Astrocyte (in vitro differentiated cells and primary cell): ENCODE measurements around the gene TEX2.

Source experiments
- CTCF ChIP-seq: IDR thresholded peaks from 2 replicates; pipeline ENCODE4 v1.5.1; 2011; ENCODE audit warnings: low read depth, mild to moderate bottlenecking, inconsistent platforms, low read length, moderate library complexity; ENCODE audit not compliant: insufficient read depth
- EZH2 ChIP-seq: IDR thresholded peaks from 2 replicates; pipeline ENCODE4 v1.6.1; 2012; ENCODE audit warnings: mild to moderate bottlenecking, low read length, inconsistent platforms; ENCODE audit not compliant: insufficient read depth

GRCh38 chr17:64225410-64225809 is 37.6 kb downstream of the TEX2 start:
- no peak for TF ChIP-seq CTCF
- TF ChIP-seq EZH2: no peak
